Stimulated activated CD4-positive, alpha-beta T cell treated with anti-CD3 and anti-CD28 coated beads, Interleukin-12 subunit alpha, Interleukin-12 subunit beta, amount 100 ng/mL, for 48 hours (primary cell): Measurements from ENCODE around the gene MYL1.

Source experiments
- DNase-seq, 3 donors: peaks; one replicate each; pipeline ENCODE4 v3.0.0-alpha.2; 2020; ENCODE audit warnings: low read depth in 2 of 3, low spot score in 1 of 3

MYL1 gene

GRCh38 chr2:210315015-210315788 lies at the start of gene MYL1:
Gene MYL1, minus strand, starts transcription at chr2:210315174. Its CDS starts 132 bp downstream, at chr2:210315042.
- DNase-seq: no peak

GRCh38 chr2:210363876-210364275 lies 48.9 kb upstream of the MYL1 start:
- no peak for DNase-seq

- DNase-seq: no peak
Measured at GRCh38 chr2:210363261-210363660, 48.3 kb upstream of the MYL1 start.

GRCh38 chr2:210360412-210360811 lies 45.4 kb upstream of the MYL1 start:
- no peak for DNase-seq

GRCh38 chr2:210356944-210357343 lies 42.0 kb upstream of the MYL1 start:
- DNase-seq: no peak

GRCh38 chr2:210337159-210337558 lies 22.2 kb upstream of the MYL1 start:
- no peak for DNase-seq

GRCh38 chr2:210324906-210325305 lies 9.9 kb upstream of the MYL1 start:
- no peak for DNase-seq

- no peak for DNase-seq
Measured at GRCh38 chr2:210324458-210324857, 9.5 kb upstream of the MYL1 start.

GRCh38 chr2:210323003-210323402 lies 8.0 kb upstream of the MYL1 start:
- no peak for DNase-seq

- no peak for DNase-seq
Measured at GRCh38 chr2:210318891-210319290, 3.9 kb upstream of the MYL1 start.

- DNase-seq: no peak
Measured at GRCh38 chr2:210318486-210318885, 3.5 kb upstream of the MYL1 start.

- no peak for DNase-seq
Measured at GRCh38 chr2:210310550-210310949, 4.4 kb downstream of the MYL1 start.

GRCh38 chr2:210309548-210310233 lies 5.3 kb downstream of the MYL1 start:
- DNase-seq: no peak

- no peak for DNase-seq
Measured at GRCh38 chr2:210303498-210303897, 11.5 kb downstream of the MYL1 start.

- DNase-seq: no peak
Measured at GRCh38 chr2:210302326-210302725, 12.6 kb downstream of the MYL1 start.

GRCh38 chr2:210299866-210300373 lies 15.1 kb downstream of the MYL1 start:
- no peak for DNase-seq

- DNase-seq: no peak
Measured at GRCh38 chr2:210288408-210288807, 26.6 kb downstream of the MYL1 start.

- DNase-seq: no peak
Measured at GRCh38 chr2:210287301-210287700, 27.7 kb downstream of the MYL1 start.

GRCh38 chr2:210286123-210286680 lies 28.8 kb downstream of the MYL1 start:
- DNase-seq: no peak

GRCh38 chr2:210277133-210277532 lies 37.8 kb downstream of the MYL1 start:
- DNase-seq: no peak

GRCh38 chr2:210271300-210271699 lies 43.7 kb downstream of the MYL1 start:
- DNase-seq: no peak

GRCh38 chr2:210269148-210269547 lies 45.8 kb downstream of the MYL1 start:
- no peak for DNase-seq
